Measurements from ENCODE around the gene MAPK8IP3.
A peak's percentile ranks its signal among the peaks of the same experiment; 100 is the strongest.

Gene MAPK8IP3, protein sequence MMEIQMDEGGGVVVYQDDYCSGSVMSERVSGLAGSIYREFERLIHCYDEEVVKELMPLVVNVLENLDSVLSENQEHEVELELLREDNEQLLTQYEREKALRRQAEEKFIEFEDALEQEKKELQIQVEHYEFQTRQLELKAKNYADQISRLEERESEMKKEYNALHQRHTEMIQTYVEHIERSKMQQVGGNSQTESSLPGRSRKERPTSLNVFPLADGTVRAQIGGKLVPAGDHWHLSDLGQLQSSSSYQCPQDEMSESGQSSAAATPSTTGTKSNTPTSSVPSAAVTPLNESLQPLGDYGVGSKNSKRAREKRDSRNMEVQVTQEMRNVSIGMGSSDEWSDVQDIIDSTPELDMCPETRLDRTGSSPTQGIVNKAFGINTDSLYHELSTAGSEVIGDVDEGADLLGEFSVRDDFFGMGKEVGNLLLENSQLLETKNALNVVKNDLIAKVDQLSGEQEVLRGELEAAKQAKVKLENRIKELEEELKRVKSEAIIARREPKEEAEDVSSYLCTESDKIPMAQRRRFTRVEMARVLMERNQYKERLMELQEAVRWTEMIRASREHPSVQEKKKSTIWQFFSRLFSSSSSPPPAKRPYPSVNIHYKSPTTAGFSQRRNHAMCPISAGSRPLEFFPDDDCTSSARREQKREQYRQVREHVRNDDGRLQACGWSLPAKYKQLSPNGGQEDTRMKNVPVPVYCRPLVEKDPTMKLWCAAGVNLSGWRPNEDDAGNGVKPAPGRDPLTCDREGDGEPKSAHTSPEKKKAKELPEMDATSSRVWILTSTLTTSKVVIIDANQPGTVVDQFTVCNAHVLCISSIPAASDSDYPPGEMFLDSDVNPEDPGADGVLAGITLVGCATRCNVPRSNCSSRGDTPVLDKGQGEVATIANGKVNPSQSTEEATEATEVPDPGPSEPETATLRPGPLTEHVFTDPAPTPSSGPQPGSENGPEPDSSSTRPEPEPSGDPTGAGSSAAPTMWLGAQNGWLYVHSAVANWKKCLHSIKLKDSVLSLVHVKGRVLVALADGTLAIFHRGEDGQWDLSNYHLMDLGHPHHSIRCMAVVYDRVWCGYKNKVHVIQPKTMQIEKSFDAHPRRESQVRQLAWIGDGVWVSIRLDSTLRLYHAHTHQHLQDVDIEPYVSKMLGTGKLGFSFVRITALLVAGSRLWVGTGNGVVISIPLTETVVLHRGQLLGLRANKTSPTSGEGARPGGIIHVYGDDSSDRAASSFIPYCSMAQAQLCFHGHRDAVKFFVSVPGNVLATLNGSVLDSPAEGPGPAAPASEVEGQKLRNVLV (N-terminal part only)

DNA sequence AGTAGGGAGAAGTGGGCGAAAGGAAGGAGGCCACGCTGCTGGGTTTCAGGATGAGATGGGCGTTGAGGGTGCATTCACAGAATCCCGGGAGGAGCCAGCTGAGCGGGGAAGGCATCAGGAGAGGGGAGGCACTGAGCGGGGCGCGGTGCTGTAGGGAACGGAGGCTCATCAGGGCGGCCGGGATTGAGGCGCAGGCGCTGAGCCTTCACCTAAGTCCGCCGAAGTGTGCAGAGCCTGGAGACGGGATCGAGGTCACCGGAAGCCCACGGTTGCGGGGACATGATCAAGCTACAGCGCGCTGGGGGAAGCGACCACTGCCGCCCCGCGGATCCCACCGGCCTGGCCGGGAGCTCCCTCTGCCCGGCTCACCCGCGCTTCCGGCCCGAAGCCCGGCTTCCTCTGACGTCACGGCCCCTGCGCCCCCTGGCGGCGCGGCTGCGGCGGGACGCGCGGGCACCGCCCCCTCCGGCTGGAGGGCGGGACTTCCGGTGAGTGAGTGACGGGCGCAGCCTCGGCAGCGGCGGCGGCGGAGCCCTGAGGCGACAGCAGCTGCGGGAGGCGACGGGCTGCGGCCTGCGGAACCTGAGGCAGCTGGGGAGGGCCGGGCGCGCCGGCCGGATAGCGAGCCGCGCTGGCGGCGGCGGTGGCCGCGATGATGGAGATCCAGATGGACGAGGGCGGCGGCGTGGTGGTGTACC lies at the start of gene MAPK8IP3:
TSS of gene MAPK8IP3 (plus strand) at position 508 of the 698 bp plus-strand sequence. CDS start at position 653, 145 bp downstream.
- DNase-seq: peak; percentile 100

DNA sequence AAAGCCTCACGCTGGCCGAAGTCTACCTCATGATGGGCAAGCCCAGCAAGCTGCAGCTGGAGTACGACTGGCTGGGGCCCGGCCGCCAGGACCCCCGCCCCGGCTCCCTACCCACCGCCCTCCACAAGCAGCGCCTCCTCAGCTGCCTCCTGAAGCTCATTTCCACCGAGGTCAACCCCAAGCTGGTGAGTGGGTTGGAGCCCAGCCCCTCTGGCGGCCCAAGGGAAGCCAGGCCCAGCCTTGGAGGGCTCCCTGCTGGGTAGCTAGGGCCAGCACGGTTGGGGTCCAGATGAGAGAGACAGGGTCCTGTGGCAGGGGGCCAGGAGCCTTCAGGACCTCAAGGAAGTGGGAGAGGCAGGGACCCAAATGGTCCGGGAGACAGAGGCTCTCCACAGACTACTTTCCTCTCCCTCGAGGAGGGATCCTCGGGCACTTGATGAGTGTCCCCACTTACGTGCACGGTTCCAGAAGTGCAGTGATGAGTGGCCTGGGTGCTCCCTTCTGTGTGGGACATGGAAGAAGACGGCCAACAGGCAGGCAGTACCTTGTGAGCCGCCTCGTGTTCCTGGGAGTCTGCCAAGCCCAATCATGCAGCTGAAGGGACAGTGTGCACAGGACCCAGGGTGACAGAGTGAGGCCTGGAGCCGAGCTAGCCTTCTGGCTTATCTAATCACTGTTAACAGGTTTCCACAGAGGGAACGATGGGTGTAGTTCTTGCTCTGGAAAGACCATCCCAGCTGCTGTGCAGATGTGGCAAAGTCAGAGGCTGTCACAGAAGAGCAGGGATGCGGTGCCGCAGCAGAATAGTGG lies 49.0 kb upstream of the MAPK8IP3 start:
- DNase-seq: no peak

DNA sequence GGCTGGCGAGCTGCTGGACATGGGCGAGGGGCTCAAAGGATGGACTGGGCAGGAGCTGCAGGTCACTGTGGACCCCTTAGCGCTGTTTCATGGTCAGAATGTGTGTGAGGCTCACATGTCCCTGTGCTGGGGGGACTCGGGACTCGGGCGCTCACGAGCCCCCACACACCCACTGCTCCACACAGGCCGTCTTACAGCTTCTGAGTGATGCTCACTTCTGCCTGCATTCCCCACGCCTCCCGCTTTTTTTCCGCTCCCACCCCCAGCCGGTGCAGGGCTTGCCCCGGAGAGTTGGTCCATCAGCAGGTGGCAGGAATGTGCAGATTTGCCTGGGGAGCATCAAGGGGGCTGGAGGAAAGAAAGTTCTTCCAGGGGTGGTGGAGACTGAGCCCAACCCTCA lies 48.2 kb upstream of the MAPK8IP3 start:
- DNase-seq: no peak

DNA sequence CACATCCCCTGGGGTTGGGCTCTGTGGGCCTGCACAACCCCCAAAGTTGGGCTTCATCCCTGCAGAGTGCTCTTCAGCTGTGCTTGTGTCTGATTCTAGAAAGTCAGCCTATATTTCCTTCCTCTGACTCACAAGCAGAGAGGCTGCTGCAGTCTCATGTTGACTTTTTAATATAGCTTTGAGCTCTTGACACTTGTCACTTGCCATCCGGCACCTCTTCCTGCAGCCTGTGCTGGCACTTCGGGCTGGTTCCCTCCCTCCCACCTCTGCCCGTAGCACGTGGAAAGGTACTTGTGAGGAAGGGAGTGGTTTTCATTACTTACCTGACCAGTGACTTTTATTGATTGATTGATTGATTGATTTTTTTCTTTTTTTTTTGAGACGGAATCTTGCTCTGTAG lies 47.0 kb upstream of the MAPK8IP3 start:
- no peak for DNase-seq

DNA sequence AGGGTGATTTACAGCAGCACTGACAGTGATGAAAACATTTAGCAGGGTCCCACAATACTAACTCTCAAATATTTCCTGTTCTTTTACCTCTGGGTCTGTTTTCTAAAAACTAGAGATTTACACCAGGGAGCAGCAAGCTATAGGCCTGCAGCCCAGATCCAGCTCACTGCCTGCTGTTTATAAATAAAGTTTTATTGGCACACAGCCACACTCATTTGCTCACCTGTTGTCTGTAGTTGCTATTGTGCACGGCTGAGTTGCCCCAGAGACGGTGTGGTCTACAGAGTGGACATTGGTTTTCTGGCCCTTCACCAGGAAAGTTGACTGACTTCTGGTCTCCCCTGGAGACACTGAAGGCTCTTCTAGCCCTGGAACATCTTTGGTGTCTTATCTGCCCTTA lies 44.2 kb upstream of the MAPK8IP3 start:
- no peak for DNase-seq

DNA sequence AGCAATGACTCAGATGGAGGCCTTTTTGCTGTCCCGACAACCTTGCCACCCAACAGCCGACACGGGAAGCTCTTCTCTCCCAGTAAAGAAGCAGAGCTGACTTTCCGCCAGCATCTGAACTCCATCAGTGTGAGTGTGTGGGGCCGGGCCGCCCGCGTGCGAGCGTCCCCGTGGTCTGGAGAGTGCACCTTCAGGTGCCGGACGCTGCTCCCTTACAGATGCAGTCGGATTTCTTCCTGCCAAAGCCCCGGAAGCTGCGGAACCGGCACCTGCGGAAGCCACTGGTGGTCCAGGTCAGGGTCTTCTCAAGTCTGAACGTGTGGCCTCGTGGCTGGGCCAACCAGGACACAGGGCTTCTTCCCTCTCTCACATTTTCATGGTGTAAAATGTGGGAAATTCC lies 43.5 kb upstream of the MAPK8IP3 start:
- no peak for DNase-seq

DNA sequence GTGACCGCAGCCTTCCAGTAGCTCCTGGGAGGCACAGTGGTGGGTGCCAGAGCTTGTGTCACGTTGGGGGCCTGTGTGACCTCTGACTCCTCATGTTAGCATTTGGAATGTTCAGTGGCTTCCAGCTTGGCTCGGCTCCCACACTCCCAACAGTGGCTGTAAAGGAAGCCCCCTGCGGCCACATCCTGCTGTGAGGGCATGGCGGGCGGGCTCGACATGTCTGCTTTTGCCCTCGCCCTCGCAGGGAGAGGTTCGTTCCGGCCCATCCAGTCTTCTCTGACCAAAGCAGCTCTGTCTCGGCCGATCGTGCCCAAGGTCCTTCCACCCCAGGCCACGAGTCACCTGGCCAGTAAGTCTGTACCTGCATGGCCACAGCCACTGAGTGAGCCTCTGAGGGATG lies 40.2 kb upstream of the MAPK8IP3 start:
- DNase-seq: no peak

DNA sequence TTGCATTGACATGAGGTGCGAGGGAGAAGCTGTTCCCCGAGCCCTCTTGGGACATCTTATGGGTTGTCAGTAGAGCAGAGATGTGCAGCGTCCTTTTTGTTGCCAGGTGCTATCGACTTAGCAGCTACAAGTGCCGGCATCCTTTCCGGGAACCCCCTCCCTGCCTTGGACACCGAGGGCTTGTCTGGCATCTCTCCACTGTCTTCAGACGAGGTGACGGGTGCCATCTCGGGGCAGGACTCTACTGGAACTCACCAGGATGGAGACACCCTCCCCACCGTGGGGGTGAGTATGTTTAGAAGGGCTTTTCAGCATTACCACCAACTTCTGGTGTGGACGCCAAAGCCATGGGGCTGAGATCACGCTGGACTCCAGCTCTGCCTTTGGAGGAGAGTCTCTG lies 39.7 kb upstream of the MAPK8IP3 start:
- no peak for DNase-seq

DNA sequence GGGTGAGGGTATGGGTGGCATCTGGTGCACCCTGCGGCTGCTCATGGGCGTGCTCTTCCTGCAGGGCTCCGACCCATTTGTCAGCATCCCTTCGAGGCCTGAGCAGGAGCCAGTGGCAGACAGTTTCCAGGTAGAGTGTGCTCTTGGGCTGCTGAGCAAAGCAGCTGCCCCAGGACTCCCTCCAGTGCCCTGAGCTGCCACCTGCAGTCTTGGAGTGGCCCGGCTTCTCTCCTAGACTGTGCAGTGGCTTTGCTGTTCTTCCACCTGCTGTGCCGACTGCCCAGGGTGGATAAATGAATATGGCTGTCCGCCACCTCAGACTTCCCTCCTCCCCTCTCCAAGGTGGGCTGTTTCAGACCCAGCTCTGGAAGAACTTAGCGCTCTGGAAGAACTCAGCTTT lies 38.7 kb upstream of the MAPK8IP3 start:
- no peak for DNase-seq

DNA sequence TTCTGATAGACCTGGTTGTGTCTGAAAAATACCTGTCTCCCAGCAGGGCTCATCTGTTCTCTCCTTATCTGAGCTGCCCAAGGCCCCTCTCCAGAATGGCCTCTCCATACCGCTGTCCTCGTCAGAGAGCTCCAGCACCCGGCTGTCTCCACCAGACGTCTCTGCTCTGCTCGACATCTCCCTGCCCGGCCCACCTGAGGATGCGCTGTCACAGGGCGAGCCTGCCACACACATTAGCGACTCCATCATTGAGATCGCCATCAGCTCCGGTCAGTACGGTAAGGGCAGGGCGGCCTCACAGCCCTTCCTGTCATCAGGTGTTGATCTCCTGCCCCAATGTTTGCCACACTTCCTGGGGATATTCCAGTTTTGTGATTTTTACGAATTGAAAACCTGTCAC lies 38.1 kb upstream of the MAPK8IP3 start:
- DNase-seq: no peak

DNA sequence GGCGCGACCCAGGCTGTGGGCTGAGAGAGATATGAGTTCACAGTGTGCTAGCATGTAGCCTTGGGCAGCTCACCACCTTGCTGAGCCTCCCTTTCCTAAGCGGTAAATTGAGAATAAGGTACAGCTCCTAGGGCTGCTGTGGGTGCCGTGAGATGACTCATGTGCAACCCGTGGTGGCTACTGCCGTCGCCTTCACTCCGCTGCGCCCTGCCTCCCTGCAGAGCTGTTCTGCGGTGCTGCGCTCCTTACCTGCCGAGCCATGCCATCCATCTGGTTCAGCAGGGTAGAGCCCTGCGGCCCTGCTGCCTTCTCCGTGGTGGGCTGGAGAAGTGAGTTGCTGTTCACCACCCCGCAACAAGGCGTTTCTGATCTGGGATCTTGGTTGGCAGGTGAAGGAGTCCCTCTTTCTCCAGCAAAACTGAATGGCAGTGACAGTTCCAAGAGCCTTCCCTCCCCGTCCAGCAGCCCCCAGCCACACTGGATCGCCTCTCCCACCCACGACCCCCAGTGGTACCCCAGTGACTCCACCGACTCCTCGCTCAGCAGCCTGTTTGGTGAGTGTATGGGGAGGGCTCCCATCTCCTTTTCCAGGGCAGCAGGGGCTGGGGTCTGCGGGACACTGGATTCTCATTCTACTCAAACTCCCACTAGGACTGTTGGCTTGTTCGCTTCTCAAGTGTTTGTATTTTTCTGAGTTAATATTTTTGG lies 37.2 kb upstream of the MAPK8IP3 start:
- no peak for DNase-seq

DNA sequence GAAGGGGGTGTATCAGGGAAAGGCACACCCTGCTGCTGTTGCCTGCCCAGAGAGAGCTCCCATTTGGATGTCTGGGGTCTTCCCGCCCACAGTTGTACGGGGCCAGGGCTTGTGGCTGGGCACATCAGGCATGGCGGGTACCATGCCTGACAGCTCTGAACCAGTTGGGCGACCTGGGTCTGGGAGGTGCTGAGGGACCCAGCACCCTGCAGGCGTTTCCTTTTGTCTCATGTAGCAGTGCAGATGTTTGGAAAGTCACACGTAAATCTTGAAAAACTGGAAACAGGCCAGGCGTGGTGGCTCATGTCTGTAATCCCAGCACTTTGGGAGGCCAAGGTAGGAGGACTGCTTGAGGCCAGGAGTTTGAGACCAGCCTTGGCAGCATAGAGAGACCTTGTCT lies 36.3 kb upstream of the MAPK8IP3 start:
- no peak for DNase-seq

DNA sequence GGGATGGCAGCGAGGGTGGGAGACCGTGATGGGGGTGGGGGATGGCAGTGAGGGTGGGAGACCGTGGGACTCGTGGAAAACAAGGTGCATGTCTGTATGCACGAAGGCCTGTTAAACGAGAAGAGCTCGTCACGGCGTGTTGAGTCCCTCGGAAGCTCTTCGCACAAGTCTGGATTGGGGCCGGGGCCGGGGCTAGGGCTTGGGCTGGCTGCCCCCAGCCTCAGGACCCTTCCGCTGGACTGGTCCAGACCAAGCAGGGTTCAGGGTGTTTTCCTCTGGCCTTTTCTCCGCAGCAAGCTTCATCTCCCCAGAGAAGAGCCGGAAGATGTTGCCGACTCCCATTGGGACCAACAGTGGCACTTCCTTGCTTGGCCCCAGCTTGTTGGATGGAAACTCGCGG lies 35.6 kb upstream of the MAPK8IP3 start:
- DNase-seq: no peak

DNA sequence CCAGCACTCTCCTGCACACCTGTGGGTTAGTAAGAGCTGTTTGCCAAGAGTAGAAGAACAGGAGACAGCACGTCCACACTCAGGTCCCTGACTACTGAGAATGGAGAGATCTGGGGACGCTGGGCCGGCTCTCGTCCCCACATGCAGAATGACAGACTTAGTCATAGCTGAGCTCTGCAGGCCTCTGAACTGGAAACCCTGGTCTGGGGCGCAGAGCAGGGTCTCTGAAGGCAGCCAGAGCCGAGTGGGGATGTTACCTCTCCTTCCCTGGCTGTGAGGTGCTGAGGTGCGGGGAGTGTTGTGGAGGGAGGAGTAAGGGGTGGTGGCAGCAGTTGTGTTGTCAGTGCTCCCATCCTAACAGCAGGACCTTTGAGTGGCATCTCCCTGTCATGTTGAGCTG lies 35.1 kb upstream of the MAPK8IP3 start:
- DNase-seq: no peak

DNA sequence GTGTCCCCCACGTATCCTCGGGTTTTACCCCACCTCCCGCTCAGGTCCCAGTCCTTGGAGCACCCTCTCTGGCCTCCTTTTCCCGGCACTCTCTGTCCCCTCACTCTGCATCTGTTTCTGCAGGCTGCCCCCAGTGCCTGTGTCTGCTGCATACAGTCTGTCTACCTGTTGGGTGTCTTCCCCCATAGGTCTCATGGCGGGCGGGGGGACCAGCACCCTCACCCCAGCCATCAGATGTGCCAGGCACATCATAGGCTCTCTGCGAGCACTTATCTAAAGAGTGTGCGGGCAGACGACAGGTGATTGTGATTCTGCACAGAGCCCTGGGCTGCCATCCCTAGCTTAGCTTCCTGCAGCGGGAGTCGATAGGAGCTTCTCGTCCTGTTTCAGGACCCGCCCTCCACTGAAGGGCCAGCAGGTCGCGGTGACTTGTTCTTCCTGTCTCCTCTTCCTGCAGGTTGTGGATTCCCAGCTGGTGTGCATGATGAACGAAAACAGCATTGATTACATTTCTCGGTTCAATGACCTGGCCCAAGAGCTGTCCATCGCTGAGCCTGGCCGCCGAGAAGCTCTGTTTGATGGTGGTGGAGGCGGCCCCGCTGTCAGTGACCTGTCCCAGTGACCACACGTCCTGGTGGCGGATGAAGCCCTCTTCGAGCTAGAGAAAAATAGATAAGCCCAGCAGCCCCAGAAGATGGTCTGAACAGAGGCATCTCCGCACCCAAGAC lies 32.4 kb upstream of the MAPK8IP3 start:
- DNase-seq: no peak

DNA sequence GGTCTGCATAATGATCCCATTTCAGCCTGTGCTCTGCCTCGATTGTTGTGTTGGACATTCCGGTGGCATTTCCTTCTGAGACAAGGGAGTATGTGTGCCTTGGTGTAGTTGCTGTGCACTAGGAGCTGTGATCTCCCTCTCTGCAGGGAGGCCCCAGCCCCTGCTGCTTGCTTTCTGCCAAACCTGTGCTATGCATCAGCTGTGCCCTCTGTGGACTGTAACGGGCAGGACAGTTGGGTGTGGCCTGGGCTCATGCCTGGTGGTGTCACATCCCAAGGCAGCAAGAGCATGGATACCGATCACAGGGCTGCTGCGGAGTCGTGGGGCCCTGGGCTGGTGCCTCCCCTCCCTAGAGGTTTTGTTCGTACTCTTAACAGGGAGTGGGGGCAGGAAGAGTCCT lies 31.7 kb upstream of the MAPK8IP3 start:
- no peak for DNase-seq

DNA sequence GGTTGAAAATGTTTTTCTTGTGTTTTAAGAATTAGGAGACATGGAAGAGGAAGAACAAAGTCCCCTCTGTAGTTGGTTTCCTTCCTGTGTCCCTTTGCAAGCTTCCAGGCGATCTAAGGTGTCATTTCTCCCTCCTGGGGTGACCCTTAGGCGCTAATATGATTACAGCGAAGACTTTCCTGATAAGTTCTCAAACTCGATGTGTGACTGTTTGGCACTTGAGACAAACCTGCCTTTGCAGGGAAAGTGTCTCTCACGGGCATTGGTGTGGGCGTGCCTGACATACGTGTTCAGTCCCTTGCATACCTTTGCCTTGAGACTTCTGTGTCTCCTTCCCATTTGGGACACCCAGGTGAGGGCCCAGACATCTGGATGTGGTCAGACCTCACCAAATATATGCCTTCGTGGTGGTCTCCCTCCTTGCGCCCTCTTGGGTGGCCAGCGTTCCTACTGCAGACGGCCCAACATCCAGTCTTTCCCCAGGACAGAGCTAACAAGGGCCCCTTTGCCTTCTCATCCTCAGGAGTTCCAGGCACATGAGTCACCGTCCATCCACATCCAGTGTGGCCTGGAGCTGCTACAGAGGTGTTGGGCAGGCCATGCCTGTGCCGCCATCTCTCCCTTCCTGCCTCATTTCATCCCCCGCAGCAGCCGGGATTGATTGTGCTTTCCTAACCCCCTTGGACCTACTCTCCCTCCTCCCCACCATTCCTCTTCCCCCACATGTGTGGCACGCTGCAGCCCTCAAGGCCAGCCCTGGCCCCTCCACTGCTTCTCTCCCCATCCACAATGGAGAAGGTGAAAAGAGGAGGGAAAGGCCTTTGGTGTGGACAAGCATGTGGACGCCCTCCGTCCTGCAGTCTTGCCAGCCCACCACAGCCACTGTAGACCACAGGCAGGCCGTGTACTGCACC lies 31.0 kb upstream of the MAPK8IP3 start:
- no peak for DNase-seq

DNA sequence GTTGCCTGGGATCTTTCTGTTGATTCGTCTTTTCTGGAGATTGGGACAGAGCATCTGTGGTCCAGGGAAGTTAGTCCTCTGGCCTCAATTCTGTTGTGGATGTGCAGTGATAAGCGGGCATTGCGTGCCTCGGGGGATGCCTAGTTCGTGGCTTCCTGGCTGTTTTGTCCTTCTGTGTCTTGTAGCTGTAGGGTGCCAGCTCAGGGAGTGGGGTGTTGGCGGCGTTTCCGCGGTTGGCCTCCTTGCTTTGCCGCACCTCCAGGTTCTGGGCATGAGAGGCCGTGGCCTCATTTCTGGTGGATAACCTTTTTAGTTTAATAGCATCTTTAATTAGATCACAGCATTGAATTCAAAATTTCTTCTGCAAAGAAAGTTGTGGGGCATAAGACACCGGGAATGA lies 29.3 kb upstream of the MAPK8IP3 start:
- no peak for DNase-seq

DNA sequence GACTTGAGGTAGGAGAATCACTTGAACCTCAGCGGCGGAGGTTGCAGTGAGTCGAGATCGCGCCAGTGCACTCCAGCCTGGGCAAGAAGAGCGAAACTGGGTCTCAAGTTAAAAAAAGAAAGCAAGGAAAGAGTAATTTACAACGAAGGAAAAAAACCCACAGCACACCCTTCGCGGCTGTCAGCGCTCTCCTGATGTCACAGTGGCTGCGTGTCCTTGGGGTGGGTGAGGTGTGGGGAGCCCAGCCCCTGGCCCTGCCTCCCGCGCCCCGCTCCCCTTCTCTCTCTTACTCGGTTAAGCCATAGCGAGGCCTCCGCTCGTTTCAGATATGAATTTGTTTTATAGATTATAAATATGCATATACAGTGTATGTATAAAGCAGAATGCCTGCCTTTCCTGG lies 28.7 kb upstream of the MAPK8IP3 start:
- no peak for DNase-seq

All from activated T-cell treated with anti-CD3 and anti-CD28 coated beads, Interleukin-2, amount 50 U/mL, for 1 hour (primary cell).